AG04449 (cell line): ENCODE results near the gene IMPA2.

Source experiments
- CTCF ChIA-PET: fragments of 350-600 bp; formaldehyde crosslinking; extraction: SDS; loops from one replicate; lab custom pipeline; 2021; ENCODE audit warnings: antibody characterized with exemption; lab: Yijun Ruan, JAX
- POLR2A ChIA-PET: fragments of 400-600, 350-600 bp; formaldehyde crosslinking; extraction: SDS; loops from one replicate; lab custom pipeline; 2020; ENCODE audit warnings: antibody characterized with exemption, inconsistent platforms; lab: Yijun Ruan, JAX
- DNase-seq: peaks from one replicate; pipeline ENCODE4 v3.0.0-alpha.2; 2010; ENCODE audit warnings: low read depth, low spot score
- H3K4me3 ChIP-seq: 2 replicates; pipeline ENCODE4 v1.5.1; 2011; ENCODE audit warnings: low read depth, mild to moderate bottlenecking, control low read depth, low read length
- CTCF ChIP-seq: IDR thresholded peaks from one replicate; pipeline ENCODE4 v1.5.1; 2011; ENCODE audit warnings: mild to moderate bottlenecking, moderate library complexity, low read length, control low read depth, inconsistent platforms; ENCODE audit not compliant: insufficient read depth; ENCODE audit errors: missing control alignments

IMPA2 gene

GRCh38 chr18:12056034-12056883 lies 75.0 kb downstream of the IMPA2 start:
- no peak overlapping the region for H3K4me3 ChIP-seq
- ChIA-PET CTCF (interaction anchor here (1.1 kb wide), 1 partner anchor 17 kb away, joined by 4 read pairs; no protein-coding TSS in a partner anchor), POLR2A (no interaction called here)
- DNase-seq: no peak
- no peak for TF ChIP-seq CTCF

DNA sequence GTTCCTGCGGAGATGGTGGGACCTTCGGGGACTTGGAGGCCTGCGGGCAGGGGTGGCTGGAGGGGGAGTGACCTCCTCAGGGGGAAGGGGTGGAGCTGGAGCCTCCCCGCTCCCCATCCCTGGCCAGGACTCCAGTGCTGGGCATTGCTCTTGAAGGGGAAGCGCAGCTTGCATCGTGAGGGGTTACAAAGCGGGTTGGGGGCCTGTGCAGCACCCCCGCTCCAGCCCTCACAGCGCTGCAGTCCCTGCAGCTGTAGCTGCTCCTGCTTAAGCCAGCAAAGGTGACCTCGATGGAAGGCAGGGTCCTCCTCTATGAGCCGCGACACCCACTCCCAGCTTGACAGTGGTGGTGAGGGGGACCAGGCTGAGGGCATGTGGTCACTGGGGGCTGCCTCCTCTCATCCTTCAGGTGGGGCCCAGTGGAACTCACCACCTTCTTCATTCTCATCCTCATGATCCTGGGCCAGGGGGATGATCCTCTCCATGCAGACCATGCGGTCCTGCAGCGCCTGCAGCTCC lies 75.6 kb downstream of the IMPA2 start:
- POLR2A ChIA-PET: no interaction called here
- TF ChIP-seq CTCF: no peak
- H3K4me3 ChIP-seq: no peak overlapping the region
- CTCF ChIA-PET: interaction anchor here (1.1 kb wide), 1 partner anchor 18 kb away, joined by 4 read pairs; no protein-coding TSS in a partner anchor
- DNase-seq: no peak

DNA sequence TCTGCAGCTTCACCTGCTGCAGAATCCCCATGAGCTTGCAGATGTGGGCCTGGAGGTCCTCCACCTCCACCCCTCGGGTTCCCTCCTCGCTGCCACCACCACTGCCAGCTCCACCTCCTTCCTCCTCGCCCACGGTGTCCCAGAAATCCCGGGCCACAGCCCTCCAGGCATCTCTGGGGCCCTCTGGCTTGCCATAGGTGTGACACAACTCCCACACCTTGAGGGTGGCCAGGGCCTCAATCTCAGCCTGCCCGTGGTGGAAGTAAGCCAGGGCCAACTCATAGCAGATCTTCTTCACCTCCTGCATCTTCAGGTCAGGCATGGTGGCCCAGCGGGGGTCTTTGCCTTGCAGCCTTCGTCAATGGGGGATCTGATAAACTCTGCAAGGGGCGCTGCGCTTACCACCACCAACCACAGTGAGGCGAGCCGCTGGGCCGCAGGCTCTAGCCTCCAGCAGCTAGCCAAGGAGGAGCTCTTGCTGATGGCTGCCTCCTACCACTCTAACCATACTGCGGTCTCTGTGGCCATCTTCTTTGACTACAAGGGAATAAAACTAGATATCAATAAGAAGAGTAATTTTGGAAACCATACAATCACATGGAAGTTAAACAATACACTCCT lies 76.2 kb downstream of the IMPA2 start:
- ChIA-PET CTCF (interaction anchor here (1.8 kb wide), 1 partner anchor 18 kb away, joined by 4 read pairs; no protein-coding TSS in a partner anchor), POLR2A (no interaction called here)
- no peak for DNase-seq
- no peak for TF ChIP-seq CTCF
- H3K4me3 ChIP-seq: no peak overlapping the region

- ChIA-PET POLR2A (no interaction called here), CTCF (interaction anchor here (1.0 kb wide), 1 partner anchor 9 kb away, joined by 3 read pairs; no protein-coding TSS in a partner anchor)
- H3K4me3 ChIP-seq: no peak overlapping the region
- TF ChIP-seq CTCF: no peak
- no peak for DNase-seq
These were observed 78.3 kb downstream of the IMPA2 start for GRCh38 chr18:12059334-12060181.

DNA sequence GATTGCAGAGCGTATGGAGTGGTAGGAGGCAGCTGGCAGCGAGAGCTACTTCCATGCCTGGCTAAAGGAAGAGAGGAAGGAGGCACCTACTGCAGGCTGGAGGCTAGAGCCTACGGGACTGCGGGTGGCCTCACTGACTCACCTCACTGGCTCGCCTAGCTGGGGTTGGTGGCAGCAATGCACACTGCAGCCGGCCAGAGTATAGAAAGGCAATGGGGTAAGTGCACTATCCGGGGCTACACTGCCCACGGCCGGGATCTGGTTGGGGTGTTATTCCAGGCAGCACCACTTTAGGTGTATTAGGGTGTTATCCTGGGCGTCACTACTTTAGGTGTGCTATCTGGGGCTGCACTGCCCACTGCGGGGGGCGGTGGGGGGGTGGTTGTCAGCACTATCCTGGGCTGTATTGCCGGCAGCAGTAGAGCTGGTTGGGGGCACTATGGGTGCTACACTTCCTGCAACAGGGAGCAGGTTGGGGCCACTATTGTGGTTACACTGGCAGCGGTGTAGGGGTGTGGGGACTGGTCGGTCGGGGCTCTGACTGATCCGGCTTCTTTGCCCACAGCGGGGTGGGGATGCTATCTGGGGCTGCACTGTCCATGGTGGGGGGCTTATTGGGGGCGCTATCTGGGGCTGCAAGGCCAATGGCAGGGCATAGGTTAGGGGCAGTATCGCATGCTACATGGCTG lies 79.0 kb downstream of the IMPA2 start:
- CTCF ChIA-PET: interaction anchor here (1.0 kb wide), 1 partner anchor 10 kb away, joined by 3 read pairs; no protein-coding TSS in a partner anchor
- H3K4me3 ChIP-seq: no peak overlapping the region
- POLR2A ChIA-PET: no interaction called here
- no peak for DNase-seq
- TF ChIP-seq CTCF: no peak
